ENCODE results near the gene FADS2. TPM values are rescaled to one million over a fixed set of nuclear protein-coding genes. Genes with fewer than 3 reads are reported as not detected.

FADS2 gene
- total RNA-seq, 2 experiments from 2014 or later = 0.95 to 2.8 TPM

DNA sequence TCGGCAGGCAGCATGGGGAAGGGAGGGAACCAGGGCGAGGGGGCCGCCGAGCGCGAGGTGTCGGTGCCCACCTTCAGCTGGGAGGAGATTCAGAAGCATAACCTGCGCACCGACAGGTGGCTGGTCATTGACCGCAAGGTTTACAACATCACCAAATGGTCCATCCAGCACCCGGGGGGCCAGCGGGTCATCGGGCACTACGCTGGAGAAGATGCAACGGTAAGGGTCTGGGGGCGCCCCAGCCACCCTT is 204 bp downstream of the FADS2 start:
- Histone ChIP-seq H4K20me1 (ENCODE audit: insufficient read depth, low read length) (no peaks in the 10 kb centered on the region), H3K79me2 (ENCODE audit: insufficient read depth, low read depth, low read length) (no peaks in the 10 kb centered on the region), H3K4me3 (ENCODE audit: low read depth, low read length, poor library complexity, severe bottlenecking) (no peak overlapping the region), H3K36me3 (ENCODE audit: insufficient read depth, low read length) (no peaks in the 10 kb centered on the region), H3K9me3 (ENCODE audit: low read length) (no peaks in the 10 kb centered on the region), H3K9me2 (ENCODE audit: insufficient read depth, low read length) (no peaks in the 10 kb centered on the region), H3K4me2 (ENCODE audit: low read length) (no peak overlapping the region; the same call in 1 of the 2 replicates), H3K4me1 (ENCODE audit: insufficient read depth, low read length, poor library complexity, severe bottlenecking) (peaks cover 6% of the 10 kb centered on the region), H3K27ac (ENCODE audit: low read depth, low read length, poor library complexity, severe bottlenecking) (no peak overlapping the region), H2AFZ (ENCODE audit: low read length) (no peak overlapping the region)
- intact Hi-C loops (cut with micrococcal nuclease; ENCODE audit: unreplicated experiment) = no loop called here
- ChIA-PET CTCF (ENCODE audit: unreplicated experiment) (no interaction called here), POLR2A (no interaction called here)
- no peak for DNase-seq (ENCODE audit: low spot score)
- no TSS peak for BruUV-seq (replicated peaks)
- TF ChIP-seq EZH2phosphoT487 (IDR thresholded peaks at IDR 0.05; ENCODE audit: borderline replicate concordance, low read depth, low read length) (no peak; the same call in 1 of the 2 replicates), CTCF (conservative IDR thresholded peaks at IDR 0.05; ENCODE audit: low read length) (no peak)

- Histone ChIP-seq H3K4me2 (ENCODE audit: low read length) (peak overlapping the region; percentile 31; the same call in 1 of the 2 replicates), H2AFZ (ENCODE audit: low read length) (no peak overlapping the region), H3K27ac (ENCODE audit: low read depth, low read length, poor library complexity, severe bottlenecking) (no peak overlapping the region), H3K36me3 (ENCODE audit: insufficient read depth, low read length) (no peaks in the 10 kb centered on the region), H3K9me3 (ENCODE audit: low read length) (no peaks in the 10 kb centered on the region), H3K4me1 (ENCODE audit: insufficient read depth, low read length, poor library complexity, severe bottlenecking) (peaks cover 8% of the 10 kb centered on the region), H3K79me2 (ENCODE audit: insufficient read depth, low read depth, low read length) (no peaks in the 10 kb centered on the region), H3K4me3 (ENCODE audit: low read depth, low read length, poor library complexity, severe bottlenecking) (no peak overlapping the region), H3K9me2 (ENCODE audit: insufficient read depth, low read length) (no peaks in the 10 kb centered on the region), H4K20me1 (ENCODE audit: insufficient read depth, low read length) (no peaks in the 10 kb centered on the region)
- BruUV-seq (replicated peaks) = no TSS peak
- intact Hi-C loops (cut with micrococcal nuclease; ENCODE audit: unreplicated experiment) = no loop called here
- DNase-seq (ENCODE audit: low spot score) = no peak
- POLR2A ChIA-PET = no interaction called here
- TF ChIP-seq EZH2phosphoT487 (IDR thresholded peaks at IDR 0.05; ENCODE audit: borderline replicate concordance, low read depth, low read length) (no peak), CTCF (conservative IDR thresholded peaks at IDR 0.05; ENCODE audit: low read length) (no peak)
- CTCF ChIA-PET (ENCODE audit: unreplicated experiment) = no interaction called here
Measured at GRCh38 chr11:61828629-61829407, 718 bp downstream of the FADS2 start.

DNA sequence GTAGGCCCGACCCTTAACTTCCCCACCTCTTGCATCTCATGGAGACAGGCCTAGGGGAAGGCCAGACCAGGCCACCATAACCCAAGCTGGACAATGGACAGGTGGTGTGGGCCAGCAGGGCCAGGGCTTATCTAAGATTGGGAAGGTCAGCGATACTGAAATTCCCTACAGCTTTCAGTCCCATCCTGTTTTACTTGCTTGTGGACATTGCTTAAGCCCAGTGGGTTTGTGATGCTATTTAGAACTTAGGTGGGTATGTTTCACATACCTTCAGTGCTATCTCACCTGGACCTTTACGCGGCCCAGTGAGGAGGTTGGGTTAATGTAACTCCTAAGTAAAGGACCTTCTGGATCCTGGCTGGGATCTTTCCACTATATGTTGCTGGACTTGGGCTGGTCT is 1.7 kb downstream of the FADS2 start:
- H3K36me3 ChIP-seq (ENCODE audit: insufficient read depth, low read length) = no peaks in the 10 kb centered on the region
- no peak overlapping the region for H3K4me3 ChIP-seq (ENCODE audit: low read depth, low read length, poor library complexity, severe bottlenecking)
- H4K20me1 ChIP-seq (ENCODE audit: insufficient read depth, low read length) = no peaks in the 10 kb centered on the region
- no peak for DNase-seq (ENCODE audit: low spot score)
- intact Hi-C loops (cut with micrococcal nuclease; ENCODE audit: unreplicated experiment) = no loop called here
- TF ChIP-seq CTCF (conservative IDR thresholded peaks at IDR 0.05; ENCODE audit: low read length) = no peak
- no peak for TF ChIP-seq EZH2phosphoT487 (IDR thresholded peaks at IDR 0.05; ENCODE audit: borderline replicate concordance, low read depth, low read length)
- ChIA-PET POLR2A (no interaction called here), CTCF (ENCODE audit: unreplicated experiment) (no interaction called here)
- H3K4me1 ChIP-seq (ENCODE audit: insufficient read depth, low read length, poor library complexity, severe bottlenecking) = peaks cover 18% of the 10 kb centered on the region
- no peak overlapping the region for H3K27ac ChIP-seq (ENCODE audit: low read depth, low read length, poor library complexity, severe bottlenecking)
- H3K4me2 ChIP-seq (ENCODE audit: low read length) = no peak overlapping the region; the same call in 1 of the 2 replicates
- H3K9me2 ChIP-seq (ENCODE audit: insufficient read depth, low read length) = no peaks in the 10 kb centered on the region
- no TSS peak for BruUV-seq (replicated peaks)
- H3K9me3 ChIP-seq (ENCODE audit: low read length) = no peaks in the 10 kb centered on the region
- no peaks in the 10 kb centered on the region for H3K79me2 ChIP-seq (ENCODE audit: insufficient read depth, low read depth, low read length)
- no peak overlapping the region for H2AFZ ChIP-seq (ENCODE audit: low read length)

Data from OCI-LY7 (cell line).